RPMI8226 (cell line): ENCODE results near the gene CYTIP.
A peak's percentile ranks its signal among the peaks of the same experiment; 100 is the strongest.

Experiments used
- DNase-seq: peaks from one replicate; pipeline ENCODE4 v3.0.0-alpha.2; 2015

Gene CYTIP

DNA sequence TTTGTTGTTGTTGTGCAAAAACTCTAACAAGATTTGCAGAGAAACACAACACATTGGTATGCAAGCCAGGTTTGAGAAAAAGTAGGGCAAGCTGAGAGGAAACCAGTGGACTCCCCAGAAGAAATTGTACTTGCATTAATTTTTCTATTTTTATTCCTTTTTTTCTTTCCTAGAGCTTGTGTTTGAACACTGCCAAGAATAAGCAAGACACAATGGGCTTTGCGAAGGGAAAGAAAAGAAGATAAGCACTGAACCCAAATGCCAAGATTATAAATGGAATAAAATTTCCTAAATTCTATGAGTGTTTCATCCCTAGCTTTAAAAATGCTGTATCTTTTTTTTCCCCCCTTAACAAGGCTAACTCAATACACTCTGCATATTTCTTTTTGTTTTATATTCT lies 17.0 kb upstream of the CYTIP start:
- DNase-seq = no peak

DNA sequence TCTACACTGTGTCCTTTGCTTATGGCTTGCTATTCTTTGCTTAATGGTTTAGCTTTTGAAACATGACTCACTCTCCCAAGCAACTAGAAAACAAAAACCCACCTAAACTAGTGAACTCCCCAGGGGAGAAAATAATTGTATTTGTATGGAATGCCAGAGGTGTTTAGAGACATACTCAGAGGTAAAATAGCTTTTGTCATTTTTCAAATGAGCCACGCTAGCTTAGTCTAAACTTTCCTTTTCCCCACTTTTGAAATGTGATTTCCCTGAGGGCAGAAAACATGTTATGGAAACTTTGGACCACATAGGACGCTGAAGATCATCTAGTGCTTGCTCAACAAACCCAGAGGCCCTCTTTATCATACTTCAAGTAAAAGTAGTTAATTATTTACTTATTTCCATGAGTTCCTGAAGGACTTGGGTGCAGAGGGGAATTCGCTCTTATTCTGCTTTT lies 16.5 kb upstream of the CYTIP start:
- DNase-seq = no peak

DNA sequence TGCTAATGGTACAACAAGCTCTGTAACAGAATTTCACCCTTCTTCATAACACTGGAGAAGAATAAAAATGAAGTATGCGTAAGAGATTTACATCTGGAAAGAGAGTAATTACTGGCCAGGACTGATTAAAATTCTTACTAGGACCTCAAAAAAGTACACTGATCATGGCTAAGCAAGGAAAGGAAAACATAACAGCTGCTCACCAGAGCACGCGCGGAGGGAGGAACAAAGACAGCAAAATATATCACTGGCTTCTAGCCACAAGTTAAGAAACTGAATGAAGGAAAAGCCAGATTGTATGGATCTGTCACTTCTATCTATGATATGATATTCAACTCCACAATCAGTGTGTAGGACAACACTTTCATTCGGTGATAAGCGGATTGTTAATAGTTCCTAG lies 15.6 kb upstream of the CYTIP start:
- DNase-seq = no peak

DNA sequence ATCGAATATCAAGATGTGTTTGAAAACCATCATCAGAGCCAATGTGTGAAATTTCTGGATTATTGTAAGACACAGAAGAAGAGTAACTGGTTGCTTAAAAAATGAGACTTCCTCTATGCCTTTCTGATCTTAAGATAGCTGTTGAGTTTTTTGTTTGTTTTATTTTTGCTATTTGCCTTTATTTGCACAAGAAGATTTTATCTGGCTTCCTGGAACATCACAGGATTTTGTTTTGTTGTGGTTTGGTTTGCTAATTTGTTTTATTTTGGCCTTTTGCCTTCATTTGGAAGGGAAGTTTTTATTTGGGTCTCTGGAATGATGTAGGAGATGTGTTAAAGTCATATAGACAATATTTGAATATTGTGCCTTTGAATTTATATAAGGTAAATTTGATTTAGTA lies 3.9 kb upstream of the CYTIP start:
- no peak for DNase-seq

DNA sequence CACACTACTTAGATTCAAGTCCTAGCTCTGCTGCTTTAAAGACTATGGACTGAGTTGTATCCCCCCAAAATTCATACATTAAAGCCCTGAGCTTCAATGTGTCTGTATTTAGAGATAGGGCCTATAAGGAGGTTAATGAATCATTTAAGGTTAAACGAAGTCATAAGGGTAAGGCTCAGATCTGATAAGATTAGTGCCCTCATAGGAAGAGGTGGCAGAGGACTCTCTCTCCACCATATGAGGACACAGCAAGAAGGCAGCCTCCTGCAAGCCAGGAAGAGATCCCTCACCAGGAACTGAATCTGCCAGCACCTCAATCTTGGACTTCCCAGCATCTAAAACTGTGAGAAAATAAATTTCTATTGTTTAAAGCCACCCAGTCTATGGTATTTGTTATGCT lies 3.1 kb upstream of the CYTIP start:
- no peak for DNase-seq

DNA sequence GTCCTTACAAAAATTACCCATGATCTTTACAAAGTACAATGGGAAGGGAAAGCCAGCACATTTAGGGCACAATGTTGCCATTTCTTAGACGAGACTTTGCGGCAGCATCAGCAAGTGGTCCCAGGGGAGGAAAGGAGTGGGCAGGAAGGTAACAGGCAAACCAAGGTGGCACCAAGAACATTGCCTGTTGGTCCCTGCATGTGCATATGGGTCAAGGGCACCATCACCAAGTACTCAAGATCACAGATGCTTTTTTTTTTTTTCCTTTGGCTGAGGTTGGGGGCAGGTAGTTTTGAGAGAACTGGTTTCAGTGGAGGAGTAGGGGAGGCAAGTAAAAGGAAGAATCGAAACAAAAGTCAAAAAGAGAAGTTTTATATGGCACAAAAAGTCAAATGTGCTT lies 752 bp upstream of the CYTIP start:
- peak; percentile 44 for DNase-seq

DNA sequence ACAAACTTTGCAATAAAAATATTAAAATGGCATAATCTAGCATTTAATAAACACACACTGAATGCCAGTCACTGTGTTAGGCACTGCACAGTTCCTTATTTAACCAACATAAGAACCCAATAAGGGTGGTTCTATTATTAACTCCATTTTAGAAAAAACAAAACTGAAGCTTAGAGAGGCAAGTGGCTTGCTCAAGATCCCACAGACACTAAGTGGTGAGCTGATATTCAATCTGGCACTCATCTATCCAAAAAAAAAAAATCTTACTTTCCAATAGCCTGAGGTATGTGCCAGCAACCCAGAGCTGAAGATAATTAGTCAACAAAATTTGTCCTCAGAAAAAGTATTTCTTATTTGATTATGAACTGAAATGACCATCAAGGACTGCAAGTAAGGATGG lies 799 bp downstream of the CYTIP start:
- peak; percentile 16 for DNase-seq

DNA sequence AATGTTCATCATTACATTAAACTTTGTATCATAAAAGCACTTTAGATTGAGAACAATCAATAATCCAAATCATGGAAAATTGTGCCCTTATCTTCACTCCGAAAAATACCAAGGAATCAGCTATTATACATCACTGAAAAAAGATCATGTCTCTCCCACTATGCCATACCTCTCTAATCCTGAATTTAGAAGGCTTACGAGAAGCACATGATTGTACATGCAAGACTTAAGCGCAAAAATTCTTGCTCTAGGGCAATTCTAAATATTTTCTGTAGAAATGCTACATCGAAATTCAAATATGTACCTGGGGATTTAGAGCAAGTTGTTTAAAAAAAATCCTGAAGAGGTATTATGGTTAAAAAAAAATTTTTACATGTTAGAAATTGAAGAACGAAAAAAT lies 1.3 kb downstream of the CYTIP start:
- peak; percentile 16 for DNase-seq

DNA sequence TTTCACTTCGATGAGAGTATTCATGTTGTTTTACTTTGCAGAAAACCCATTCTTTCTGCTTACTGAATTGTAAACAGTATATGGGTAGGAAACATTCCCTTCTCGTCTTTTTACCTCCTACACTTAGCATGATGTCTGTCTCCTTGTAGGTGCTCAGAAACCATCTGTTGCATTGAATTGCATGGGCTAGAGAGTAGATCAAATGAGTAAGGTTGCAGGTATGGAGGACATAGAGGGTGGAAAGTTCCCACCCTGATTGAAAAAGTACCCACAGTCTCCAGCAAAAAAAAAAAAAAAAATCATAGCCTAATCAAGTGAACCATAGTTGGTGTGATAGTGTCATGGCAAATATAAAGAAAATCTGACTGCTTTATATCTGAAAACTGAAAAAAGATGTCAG lies 1.7 kb downstream of the CYTIP start:
- DNase-seq = peak; percentile 27

DNA sequence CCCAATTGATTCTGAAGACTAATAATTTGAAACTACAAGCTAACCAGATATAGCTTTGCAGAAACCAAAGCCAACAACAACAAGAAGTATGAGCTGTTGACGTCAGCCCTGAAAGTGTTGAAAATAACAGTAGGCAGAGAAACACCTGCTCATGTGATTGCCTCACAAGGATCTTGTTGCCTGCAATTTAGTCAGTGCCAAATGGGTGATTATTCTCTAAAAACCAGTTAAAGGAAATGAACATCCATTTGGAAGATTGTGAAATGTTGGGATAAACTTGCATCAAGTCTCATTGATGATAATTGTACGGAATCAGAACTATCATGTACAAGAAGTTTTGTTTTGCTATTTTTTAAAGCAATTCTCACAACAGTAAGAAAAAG lies 2.8 kb downstream of the CYTIP start:
- DNase-seq = peak; percentile 65

DNA sequence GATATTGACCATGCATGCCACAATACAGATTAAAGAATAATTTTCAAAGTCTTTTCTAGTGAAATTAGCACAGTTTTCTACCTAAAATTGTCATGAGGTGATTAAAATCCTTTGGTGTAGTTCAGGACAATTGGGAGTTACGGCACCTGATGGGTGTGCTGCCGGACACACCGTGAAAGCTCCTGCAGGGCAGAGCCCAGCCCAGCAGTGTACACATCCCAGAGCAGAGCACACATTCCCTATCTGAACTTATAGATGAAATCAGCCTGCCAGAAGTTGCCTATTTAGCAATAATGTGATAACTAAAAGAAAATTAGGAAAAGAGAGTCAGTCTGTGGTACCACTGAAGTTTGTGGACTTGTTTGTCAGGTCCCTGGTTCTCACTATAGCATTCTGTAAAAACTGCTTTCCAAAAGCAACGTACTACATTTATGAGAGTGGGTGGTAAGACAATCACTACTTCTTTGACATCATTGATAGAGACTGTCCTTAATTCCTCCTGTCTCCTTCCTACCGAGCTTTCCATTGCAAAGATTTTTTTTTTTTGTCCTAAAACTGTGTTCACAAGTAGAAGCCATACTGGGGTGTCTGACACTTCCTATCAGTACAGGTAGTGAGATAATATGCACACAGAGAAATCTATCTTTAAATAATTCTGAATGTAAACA lies 3.4 kb downstream of the CYTIP start:
- peak; percentile 29 for DNase-seq

DNA sequence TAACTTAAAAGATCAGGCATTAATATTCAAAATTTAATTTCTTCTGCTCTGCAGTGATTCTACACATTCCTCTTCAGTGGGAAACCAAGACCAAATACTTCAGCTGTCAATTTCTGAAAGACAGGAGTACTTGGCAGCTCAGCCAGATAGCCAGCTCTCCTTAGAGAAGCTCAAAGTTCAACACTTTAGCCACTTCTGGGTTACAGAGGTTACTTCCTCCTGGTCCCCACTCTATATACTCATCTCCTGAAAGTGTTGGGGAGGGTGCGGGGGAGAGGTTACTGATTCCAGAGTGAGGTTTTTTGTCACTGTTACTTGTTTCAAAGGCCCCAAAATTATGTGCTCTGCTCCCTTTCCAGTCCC lies 4.1 kb downstream of the CYTIP start:
- peak; percentile 65 for DNase-seq

DNA sequence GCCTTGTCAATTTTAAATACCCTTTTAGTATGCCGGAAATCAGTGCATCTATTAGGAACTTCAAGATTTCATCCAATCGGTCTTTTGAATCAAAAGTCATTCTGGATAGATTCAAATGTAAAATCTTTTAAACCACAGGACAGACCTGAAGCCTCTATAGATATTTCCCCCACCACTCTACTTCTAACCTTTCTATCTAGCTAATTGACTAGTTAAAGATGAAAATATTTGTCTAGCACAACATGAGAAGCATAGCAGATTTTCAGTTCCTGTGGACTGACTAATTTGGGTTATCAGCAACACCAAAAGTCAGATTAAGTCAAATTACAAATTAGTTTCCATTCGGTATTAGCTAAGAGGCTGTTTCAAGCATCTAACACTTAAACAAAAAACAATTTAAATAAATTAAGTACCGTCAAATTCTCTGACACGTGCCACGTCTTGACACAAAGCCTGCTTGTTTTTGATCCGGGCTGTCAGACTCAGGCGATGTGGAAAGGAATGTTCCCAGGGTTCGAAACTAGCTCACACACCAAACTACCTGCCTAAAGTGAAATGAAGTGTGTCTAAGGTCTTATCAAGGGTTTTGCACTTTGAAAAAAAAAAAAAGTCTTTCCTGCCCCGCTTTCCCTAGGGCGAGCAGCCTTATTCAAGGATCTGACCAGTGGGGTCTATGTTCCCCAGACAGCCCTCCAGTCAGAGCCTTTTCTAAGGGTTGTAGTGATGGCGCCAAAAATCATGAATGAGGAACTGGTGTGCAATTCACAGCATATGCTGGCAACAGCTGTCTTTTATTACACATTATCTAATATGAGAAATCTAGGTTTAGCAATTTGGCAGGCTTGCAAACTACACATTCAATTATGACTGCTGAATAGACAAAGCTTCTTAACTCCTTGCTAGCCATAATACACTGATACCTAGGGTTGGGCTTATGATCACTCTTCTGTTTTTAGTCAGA lies 4.7 kb downstream of the CYTIP start:
- DNase-seq = peak; percentile 64

DNA sequence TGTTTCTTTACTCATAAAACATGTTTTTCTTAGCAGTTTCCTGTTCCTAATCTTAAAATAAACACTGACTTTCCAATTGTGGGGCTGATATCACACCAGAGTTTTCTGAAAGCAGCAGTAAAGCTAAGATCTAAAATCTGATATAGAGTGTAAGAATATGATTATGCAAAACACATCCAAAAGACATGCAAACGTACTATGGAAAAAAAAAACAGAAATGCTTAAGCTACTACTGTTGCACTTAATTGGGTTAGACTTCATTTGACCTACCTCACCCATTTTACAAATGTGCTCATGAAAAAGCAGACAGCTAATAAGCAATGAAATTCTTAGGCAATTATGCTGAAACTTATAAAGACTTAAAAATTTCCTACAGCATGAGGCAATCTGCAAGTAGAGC lies 10.5 kb downstream of the CYTIP start:
- no peak for DNase-seq

DNA sequence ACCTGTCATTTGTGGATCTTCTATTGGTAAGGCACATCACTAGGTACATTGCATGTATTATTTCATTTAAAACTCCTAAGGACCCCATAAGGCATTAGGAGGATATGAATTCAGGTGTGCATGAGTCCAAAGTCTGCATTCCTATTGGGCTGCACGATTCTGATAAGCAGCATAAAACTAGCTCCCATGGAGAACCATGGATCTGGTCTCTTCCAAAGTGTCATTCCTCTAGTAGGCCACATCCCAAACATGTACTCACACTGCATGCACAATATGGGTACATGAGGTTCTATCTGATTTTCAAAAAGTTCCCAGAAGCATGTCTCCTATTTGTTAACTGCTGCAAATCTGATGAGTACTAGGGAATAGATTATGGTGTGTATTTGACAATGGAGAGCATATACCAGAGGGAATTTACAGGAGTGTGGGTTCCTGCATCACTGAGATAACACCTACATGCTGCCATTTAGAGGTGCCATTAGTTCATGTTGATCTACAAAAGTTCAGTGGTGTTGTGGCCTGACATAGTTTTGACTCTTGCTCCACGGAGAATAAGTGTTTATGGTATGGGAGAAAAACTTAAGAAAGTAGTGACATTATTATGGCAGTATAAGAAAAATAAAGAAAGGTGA lies 11.3 kb downstream of the CYTIP start:
- DNase-seq = no peak

DNA sequence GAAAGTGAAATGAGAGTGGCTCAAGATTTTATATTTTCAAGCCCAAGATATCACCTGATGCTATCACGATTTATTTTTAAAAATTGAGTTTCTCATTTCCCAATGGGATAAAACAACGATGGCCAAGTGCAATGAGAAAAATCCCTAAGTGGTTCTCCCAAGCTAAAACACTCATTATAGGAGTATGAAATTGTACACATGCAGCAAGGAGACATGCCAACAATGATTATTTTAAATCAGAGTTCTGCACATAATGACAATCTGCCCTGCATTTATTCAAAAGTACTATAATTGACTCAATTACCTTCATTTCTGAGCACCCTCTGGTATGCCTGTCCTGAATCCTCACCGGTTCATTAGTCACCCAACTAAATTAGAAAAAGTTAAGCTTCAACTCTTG lies 12.7 kb downstream of the CYTIP start:
- DNase-seq = no peak

DNA sequence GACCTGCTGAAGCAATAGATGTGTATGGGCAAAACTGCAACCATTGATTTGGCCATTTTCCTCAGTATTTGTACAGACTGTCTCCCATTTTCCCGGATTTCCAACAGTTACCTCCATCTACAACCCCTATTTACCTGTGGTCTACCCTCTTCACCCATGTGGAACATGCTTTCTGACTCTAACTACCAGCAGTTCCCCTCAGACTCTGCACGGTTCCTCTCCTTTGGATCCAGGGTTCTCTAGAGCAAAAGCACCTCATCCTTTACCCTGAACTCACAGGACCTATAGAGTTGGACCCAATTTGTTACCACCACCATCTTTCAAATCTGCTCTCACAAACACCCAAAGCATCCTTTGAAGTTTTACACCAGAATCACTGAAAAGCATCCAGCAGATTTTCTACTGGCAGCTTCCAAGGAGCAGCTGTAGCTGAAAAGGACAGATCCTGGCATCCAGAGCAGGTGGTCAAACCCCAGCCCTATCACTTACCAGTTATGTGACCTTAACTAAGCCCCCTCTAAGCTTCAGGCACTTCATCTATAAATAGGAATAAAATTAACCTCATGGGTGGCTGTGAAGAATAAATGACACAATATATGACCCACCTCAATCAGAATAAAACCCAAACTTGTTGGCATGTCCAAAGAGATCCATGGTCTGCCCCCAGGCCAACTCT lies 15.3 kb downstream of the CYTIP start:
- no peak for DNase-seq

DNA sequence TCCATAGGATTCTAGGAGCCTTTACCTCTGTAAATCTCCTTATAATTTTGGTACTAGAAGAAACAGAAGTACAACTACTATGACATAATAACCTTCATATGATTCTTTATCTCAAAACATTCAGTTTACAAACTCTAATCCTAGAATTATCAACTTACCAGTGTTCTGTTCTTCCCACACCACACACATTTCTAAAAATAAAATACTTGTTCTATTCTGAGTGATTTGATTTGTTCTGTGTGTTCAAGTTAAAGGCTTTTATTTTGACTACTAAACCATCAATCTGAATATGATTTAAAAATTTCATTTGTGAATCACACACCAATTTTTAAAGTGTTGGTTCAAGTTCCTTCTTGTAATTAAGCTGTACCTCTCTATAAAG lies 16.0 kb downstream of the CYTIP start:
- DNase-seq = no peak

DNA sequence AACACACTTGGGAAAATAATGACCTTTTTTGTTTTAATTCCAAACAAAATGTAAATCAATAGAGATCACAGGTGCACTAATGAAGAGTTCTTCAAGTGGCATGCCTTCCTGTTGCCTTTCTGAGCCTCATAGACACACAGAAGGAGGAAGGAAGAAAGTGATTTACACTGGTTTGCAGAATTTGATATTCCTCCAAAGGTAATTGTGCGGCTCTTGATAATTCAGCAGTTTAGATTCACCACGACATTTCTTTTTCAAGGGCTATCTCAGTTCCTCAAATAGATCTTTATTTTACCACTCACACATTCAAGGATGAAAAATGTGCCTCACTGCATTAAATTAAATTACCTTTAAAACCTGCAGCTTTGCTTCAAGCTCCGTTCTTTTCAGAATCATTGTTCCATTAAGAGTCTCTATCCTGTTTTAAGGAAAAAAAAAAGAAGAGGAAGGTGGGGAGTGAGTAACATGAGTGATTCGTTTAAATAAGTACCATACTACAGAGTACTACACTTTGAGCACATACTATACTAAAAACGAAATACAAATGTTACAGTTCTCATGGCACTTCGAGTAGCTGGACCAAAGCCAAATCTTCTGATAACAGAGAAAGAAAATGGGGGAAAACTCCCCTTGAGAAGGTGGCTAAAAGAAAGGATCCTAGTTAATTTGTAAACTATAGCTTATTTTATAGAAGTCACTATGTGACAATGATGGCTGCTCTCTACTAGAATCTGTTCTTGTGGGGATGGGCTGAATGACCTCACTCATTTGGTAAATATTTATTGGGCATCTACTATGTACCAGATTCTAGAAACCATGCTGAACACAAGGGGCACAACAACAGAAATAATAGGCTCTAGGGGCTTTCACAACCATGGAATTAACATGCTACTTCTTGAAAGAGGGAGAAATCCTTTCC lies 16.6 kb downstream of the CYTIP start:
- DNase-seq = peak; percentile 33

DNA sequence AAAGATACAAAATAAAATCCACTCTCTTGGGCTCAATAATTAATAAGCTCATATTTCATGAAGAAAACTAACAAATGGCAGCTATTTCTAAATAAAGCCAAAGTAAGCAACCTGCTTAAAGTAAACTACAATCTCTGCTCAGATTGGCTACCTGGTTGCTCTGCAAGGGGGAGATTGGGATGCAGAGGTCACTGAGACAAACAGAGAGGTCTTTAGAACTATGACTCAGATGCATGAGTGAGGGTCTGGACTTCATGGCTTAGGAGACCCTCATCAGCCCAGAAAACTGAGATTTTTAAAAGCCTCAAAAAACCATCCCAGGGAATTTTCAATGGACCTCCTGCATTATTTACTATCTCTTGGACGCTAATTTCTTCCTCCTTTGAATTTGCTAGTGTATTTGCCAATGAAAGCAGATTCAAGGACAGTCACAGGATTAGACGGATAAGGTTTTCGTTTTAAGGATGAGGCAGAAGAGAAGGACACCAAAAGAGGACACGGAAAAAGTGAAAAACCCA lies 17.4 kb downstream of the CYTIP start:
- DNase-seq = no peak

DNA sequence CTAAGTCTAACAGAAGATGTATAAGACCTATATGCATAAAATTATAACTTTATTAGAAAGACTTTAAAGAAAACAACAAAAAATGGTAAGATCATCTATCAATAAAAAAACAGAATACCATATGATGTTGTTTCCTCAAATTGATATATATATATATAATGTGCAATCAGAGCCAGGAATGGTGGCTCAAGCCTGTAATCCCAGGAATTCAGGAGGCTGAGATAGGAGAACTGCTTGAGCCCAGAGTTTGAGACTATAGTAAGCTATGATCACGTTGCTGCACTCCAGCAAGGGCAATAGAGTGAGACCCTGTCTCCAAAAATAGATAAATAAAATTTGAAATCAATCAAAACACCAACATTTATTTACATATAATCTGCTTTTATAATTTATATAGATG lies 19.5 kb downstream of the CYTIP start:
- no peak for DNase-seq

DNA sequence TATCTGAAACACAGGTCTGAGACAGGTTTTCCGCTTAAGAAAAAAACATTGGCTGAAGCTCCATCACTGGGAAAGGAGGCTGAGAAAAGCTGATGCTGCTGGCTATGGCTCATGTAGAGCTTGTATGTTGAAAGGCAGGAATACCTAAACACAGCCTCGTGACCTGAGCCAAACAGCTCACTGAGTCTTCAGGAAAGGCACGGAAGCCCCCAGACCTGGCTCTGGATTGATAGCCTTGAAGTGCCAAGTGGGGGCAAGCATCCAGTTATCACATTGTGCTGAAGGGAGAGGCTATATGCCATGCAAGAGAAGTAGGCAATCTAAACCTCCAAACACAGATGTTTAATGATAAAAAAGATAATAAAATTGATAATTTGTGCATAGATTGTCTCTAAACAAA lies 21.9 kb downstream of the CYTIP start:
- DNase-seq = no peak
